HepG2 (cell line): ENCODE data around the gene NARS2. TPM values are rescaled to one million over a fixed set of nuclear protein-coding genes. Genes with fewer than 3 reads are reported as not detected.

Experiments
- ATAC-seq: fragments of 200-7000 bp; cut with Tn5 transposase; 3 replicates; pipeline ENCODE4 v1.9.1; 2020; ENCODE audit warnings: mild to moderate bottlenecking, moderate library complexity
- BruUV-seq: library from RNA; stranded (reverse); fragments of 400-500 nt; replicated peaks from 2 replicates; lab custom pipeline; 2021; lab: Mats Ljungman, UMichigan
- CTCF ChIA-PET: fragments of 300-600 bp; formaldehyde crosslinking; extraction: SDS; loops from one replicate; lab custom pipeline; 2021; ENCODE audit warnings: low total read pairs, inconsistent platforms, low intra/inter-chr PET ratio; lab: Yijun Ruan, JAX
- POLR2A ChIA-PET: fragments of 350-600 bp; sonication (Branson Sonifier 250); formaldehyde crosslinking; loops from one replicate; lab custom pipeline; 2020; ENCODE audit warnings: antibody characterized with exemption, inconsistent platforms; lab: Yijun Ruan, JAX
- DNase-seq: peaks from one replicate; pipeline ENCODE4 v3.0.0-alpha.2; 2015; ENCODE audit warnings: low spot score
- FAIRE-seq: peaks from 3 replicates; lab custom pipeline; 2011; peaks lifted over from hg19 to GRCh38; lab: Jason Lieb, UNC
- H2AFZ ChIP-seq: one replicate; pipeline ENCODE4 v1.6.1; 2011; ENCODE audit warnings: low read length, inconsistent platforms
- H3K27ac ChIP-seq: fragments of 300-600 bp; 3 replicates; pipeline ENCODE4 v1.8.0; 2011; ENCODE audit warnings: mixed run types, mild to moderate bottlenecking, mixed read lengths, low read length, inconsistent platforms; ENCODE audit not compliant: insufficient read depth; ENCODE audit errors: extremely low read length
- H3K27me3 ChIP-seq, 2 experiments: fragments of 200-600 bp in 1 of 2; 2 replicates in 1 of 2; 3 replicates in 1 of 2; pipeline versions ENCODE4 v1.6.0 to v1.8.0; 2011; ENCODE audit warnings: low read length in 2 of 2, mild to moderate bottlenecking in 2 of 2, moderate library complexity in 2 of 2, inconsistent platforms in 1 of 2; ENCODE audit not compliant: insufficient read depth in 2 of 2, control insufficient read depth in 1 of 2
- H3K36me3 ChIP-seq, 2 experiments: fragments of 200-600 bp in 1 of 2; replicated peaks in 1 of 2; 2 replicates in 1 of 2; 3 replicates in 1 of 2; pipeline versions ENCODE4 v1.5.1 to v1.8.0; 2011; ENCODE audit warnings: low read length in 2 of 2, inconsistent platforms in 1 of 2; ENCODE audit not compliant: insufficient read depth in 2 of 2, control insufficient read depth in 1 of 2
- H3K4me1 ChIP-seq: 2 replicates; pipeline ENCODE4 v1.5.1; 2012; ENCODE audit warnings: low read length, inconsistent platforms; ENCODE audit not compliant: insufficient read depth
- H3K4me2 ChIP-seq: 2 replicates; pipeline ENCODE4 v1.6.0; 2011; ENCODE audit warnings: low read depth, low read length, inconsistent platforms
- H3K4me3 ChIP-seq, 3 experiments: fragments of 200-600 bp in 1 of 3; sonication (generic), shearing (Covaris generic) in 1 of 3; replicated peaks in 1 of 3; 2 replicates each; pipeline ENCODE4 v1.5.1; 2011 to 2016; ENCODE audit warnings: low read length in 3 of 3, inconsistent platforms in 2 of 3, low read depth in 2 of 3, mild to moderate bottlenecking in 2 of 3, control low read depth in 1 of 3, mixed read lengths in 1 of 3; ENCODE audit not compliant: insufficient read depth in 1 of 3
- H3K79me2 ChIP-seq: one replicate; pipeline ENCODE4 v1.6.1; 2011; ENCODE audit warnings: low read length, inconsistent platforms; ENCODE audit not compliant: insufficient read depth
- H3K9ac ChIP-seq: 2 replicates; pipeline ENCODE4 v1.6.0; 2011; ENCODE audit warnings: mild to moderate bottlenecking, low read depth, low read length, inconsistent platforms; ENCODE audit not compliant: insufficient read depth
- H3K9me3 ChIP-seq: 2 replicates; pipeline ENCODE4 v1.5.1; 2012; ENCODE audit warnings: mild to moderate bottlenecking, low read length
- H4K20me1 ChIP-seq: 2 replicates; pipeline ENCODE4 v1.6.0; 2011; ENCODE audit warnings: inconsistent platforms, mild to moderate bottlenecking, low read length, moderate library complexity; ENCODE audit not compliant: insufficient read depth
- ATF2 ChIP-seq: sonication (generic); formaldehyde crosslinking; IDR thresholded peaks from 2 replicates; pipeline ENCODE4 v1.4.0; 2020; ENCODE audit warnings: missing genetic modification reagents
- DZIP1 ChIP-seq: sonication (generic); formaldehyde crosslinking; IDR thresholded peaks from 2 replicates; pipeline ENCODE4 v1.5.0; 2020; ENCODE audit warnings: mild to moderate bottlenecking, missing genetic modification reagents
- E2F1 ChIP-seq: sonication (generic); formaldehyde crosslinking; IDR thresholded peaks from 2 replicates; pipeline ENCODE4 v1.5.0; 2020; ENCODE audit warnings: missing genetic modification reagents
- ERF ChIP-seq: IDR thresholded peaks from 2 replicates; pipeline ENCODE4 v1.6.1; 2018; ENCODE audit warnings: missing biosample characterization, missing genetic modification reagents
- HOXD1 ChIP-seq: sonication (generic); formaldehyde crosslinking; IDR thresholded peaks from 2 replicates; pipeline ENCODE4 v1.5.0; 2020; ENCODE audit warnings: missing genetic modification reagents
- KDM5B ChIP-seq: sonication (generic); formaldehyde crosslinking; IDR thresholded peaks from 2 replicates; pipeline ENCODE4 v1.4.0; 2020; ENCODE audit warnings: missing genetic modification reagents, mild to moderate bottlenecking, borderline replicate concordance
- PRMT3 ChIP-seq: sonication (generic); formaldehyde crosslinking; IDR thresholded peaks from 2 replicates; pipeline ENCODE4 v1.8.1; 2022; ENCODE audit warnings: low read depth, mild to moderate bottlenecking, moderate library complexity, missing genetic modification reagents, borderline replicate concordance
- PRPF4 ChIP-seq: fragments of 200-400 bp; formaldehyde crosslinking; IDR thresholded peaks from 2 replicates; pipeline ENCODE4 v1.6.1; 2016; ENCODE audit warnings: low read length, low read depth; ENCODE audit not compliant: poor library complexity, severe bottlenecking
- ZBTB20 ChIP-seq: sonication (generic); formaldehyde crosslinking; IDR thresholded peaks from 2 replicates; pipeline ENCODE4 v1.8.1; 2023; ENCODE audit warnings: missing genetic modification reagents, low read depth, mild to moderate bottlenecking, borderline replicate concordance
- ZBTB46 ChIP-seq: sonication (generic); formaldehyde crosslinking; IDR thresholded peaks from 2 replicates; pipeline ENCODE4 v1.4.0; 2020; ENCODE audit warnings: mild to moderate bottlenecking, missing genetic modification reagents, borderline replicate concordance
- ZC3H13 ChIP-seq: sonication (generic); formaldehyde crosslinking; IDR thresholded peaks from 2 replicates; pipeline ENCODE4 v1.8.1; 2023; ENCODE audit warnings: mild to moderate bottlenecking, missing genetic modification reagents, moderate library complexity
- ZIK1 ChIP-seq: sonication (generic); formaldehyde crosslinking; IDR thresholded peaks from 2 replicates; pipeline ENCODE4 v1.5.0; 2020; ENCODE audit warnings: mild to moderate bottlenecking, low read depth, missing genetic modification reagents, borderline replicate concordance
- ZNF143 ChIP-seq: sonication (generic); formaldehyde crosslinking; IDR thresholded peaks from 2 replicates; pipeline ENCODE4 v1.4.0; 2020; ENCODE audit warnings: missing genetic modification reagents
- ZNF207 ChIP-seq: fragments of 450-650 bp; IDR thresholded peaks from 2 replicates; pipeline ENCODE4 v1.6.1; 2016; ENCODE audit warnings: antibody characterized with exemption, borderline replicate concordance
- ZNF224 ChIP-seq: sonication (generic); formaldehyde crosslinking; IDR thresholded peaks from 2 replicates; pipeline ENCODE4 v1.5.0; 2020; ENCODE audit warnings: mild to moderate bottlenecking, missing genetic modification reagents
- ZNF782 ChIP-seq: sonication (generic); formaldehyde crosslinking; IDR thresholded peaks from 2 replicates; pipeline ENCODE4 v1.4.0; 2020; ENCODE audit warnings: missing genetic modification reagents, mild to moderate bottlenecking, borderline replicate concordance
- ZNF816 ChIP-seq: sonication (generic); formaldehyde crosslinking; IDR thresholded peaks from 2 replicates; pipeline ENCODE4 v1.8.0; 2022; ENCODE audit warnings: missing genetic modification reagents, mild to moderate bottlenecking, borderline replicate concordance
- WGBS: methylation state at CpG from one replicate; pipeline ENCODE4 v1.1.6; 2017; ENCODE audit warnings: low lambda C conversion rate; 5-methylcytosine and 5-hydroxymethylcytosine counted together
- in situ Hi-C: cut with HindIII; loops from 2 replicates; pipeline ENCODE4 v1.10.0; 2017; ENCODE audit warnings: low pct_unique_long_range_greater_than_20kb; ENCODE audit not compliant: extremely low pct_ligation_motif_present
- intact Hi-C: fragments of 100-400 bp; cut with micrococcal nuclease; formaldehyde crosslinking; loops from one replicate; pipeline ENCODE4 v1.10.0; 2022; ENCODE audit not compliant: unreplicated experiment
- polyA plus RNA-seq, 8 experiments: library from polyadenylated mRNA; depleted of rRNA in 3 of 8; stranded (reverse) in 7 of 8; unstranded in 1 of 8; fragments of >200 nt; fragmentation: Illumina TruSeq in 4 of 8; extraction: Trizol in 4 of 8; gene quantifications; 2 replicates each; pipeline versions ENCODE4 v1.2.1 to v1.2.3, GENCODE V29; 2011 to 2016; ENCODE audit warnings: low read depth in 4 of 8, missing spikeins in 1 of 8, mixed read lengths in 1 of 8; ENCODE audit not compliant: insufficient read depth in 1 of 8
- total RNA-seq, 5 experiments: library from RNA; depleted of rRNA; stranded (reverse); fragments of >200 nt; fragmentation: Illumina TruSeq; extraction: Trizol; gene quantifications; 2 replicates each; pipeline ENCODE4 v1.2.3, GENCODE V29; 2016; ENCODE audit warnings: low read depth in 1 of 5

NARS2 gene
- total and polyA plus RNA-seq, 2 of the 13 experiments (the other 11 are each of a cell fraction or from before 2014, with no cell fraction given), result 45.9 to 65.0 TPM

- Histone ChIP-seq H3K79me2 (peaks cover 4% of the 10 kb centered on the region), H3K9me3 (no peaks in the 10 kb centered on the region), H3K36me3 (peaks cover 0 to 2% of the 10 kb centered on the region in 2 experiments; a peak in 2 of 5 replicates), H3K4me1 (no peaks in the 10 kb centered on the region), H3K27me3 (no peaks in the 10 kb centered on the region), H3K4me2 (no peak overlapping the region), H4K20me1 (no peaks in the 10 kb centered on the region), H3K27ac (no peak overlapping the region), H2AFZ (no peak overlapping the region), H3K9ac (no peak overlapping the region), H3K4me3 (no peak overlapping the region)
- TF ChIP-seq ZNF207 (no peak), ZIK1 (CRISPR knock-in tag) (no peak), ZNF143 (CRISPR knock-in tag) (no peak), ZBTB46 (CRISPR knock-in tag) (no peak), KDM5B (CRISPR knock-in tag) (no peak), PRPF4 (no peak), ERF (CRISPR knock-in tag) (no peak), ZBTB20 (no peak), HOXD1 (no peak), ZNF224 (no peak), DZIP1 (CRISPR knock-in tag) (no peak), ZNF816 (no peak), PRMT3 (CRISPR knock-in tag) (no peak), ZC3H13 (CRISPR knock-in tag) (no peak), ATF2 (no peak), ZNF782 (CRISPR knock-in tag) (no peak), E2F1 (CRISPR knock-in tag) (no peak)
- in situ Hi-C loops (no loop called here), intact Hi-C loops (no loop called here)
- 78% methylated on average over 3 of the region's 3 CpGs for WGBS
- FAIRE-seq (no peak), ATAC-seq (no peak), DNase-seq (no peak)
- ChIA-PET CTCF (no interaction called here), POLR2A (no interaction called here)
- no TSS peak for BruUV-seq
These were observed 168.0 kb downstream of the NARS2 start for GRCh38 chr11:78406568-78407196.
